MCF 10A (cell line): ENCODE results near the gene AVPI1. TPM values are rescaled to one million over a fixed set of nuclear protein-coding genes. Genes with fewer than 3 reads are reported as not detected.

Experiments used
- BruUV-seq: library from RNA; stranded (reverse); fragments of 400-500 nt; replicated peaks from 2 replicates; lab custom pipeline; 2021; lab: Mats Ljungman, UMichigan
- CTCF ChIA-PET: fragments of 300-600 bp; sonication (Branson Sonifier 250); formaldehyde crosslinking; extraction: SDS; loops from one replicate; lab custom pipeline; 2021; ENCODE audit warnings: antibody characterized with exemption, inconsistent platforms; lab: Yijun Ruan, JAX
- POLR2A ChIA-PET: fragments of 300-600, 350-650 bp; sonication (Branson Sonifier 250); formaldehyde crosslinking; extraction: SDS; loops from one replicate; lab custom pipeline; 2020; ENCODE audit warnings: antibody characterized with exemption, inconsistent platforms; lab: Yijun Ruan, JAX
- DNase-seq: peaks from one replicate; pipeline ENCODE4 v3.0.0-alpha.2; 2018; ENCODE audit not compliant: unreplicated experiment
- H3K27ac Mint-ChIP-seq: one replicate; pipeline ENCODE4 v1.8.0; 2022; ENCODE audit warnings: mild to moderate bottlenecking, low read depth, mixed read lengths; ENCODE audit not compliant: unreplicated experiment
- H3K27me3 Mint-ChIP-seq: one replicate; pipeline ENCODE4 v1.8.0; 2022; ENCODE audit warnings: mixed read lengths; ENCODE audit not compliant: insufficient read depth, unreplicated experiment
- H3K36me3 Mint-ChIP-seq: one replicate; pipeline ENCODE4 v1.8.0; 2022; ENCODE audit warnings: mild to moderate bottlenecking, moderate library complexity, mixed read lengths; ENCODE audit not compliant: insufficient read depth, unreplicated experiment
- H3K4me1 Mint-ChIP-seq: one replicate; pipeline ENCODE4 v1.8.0; 2022; ENCODE audit warnings: mixed read lengths; ENCODE audit not compliant: insufficient read depth, unreplicated experiment
- H3K4me3 Mint-ChIP-seq: one replicate; pipeline ENCODE4 v1.8.0; 2022; ENCODE audit warnings: mild to moderate bottlenecking, moderate library complexity, mixed read lengths; ENCODE audit not compliant: unreplicated experiment
- H3K9me3 Mint-ChIP-seq: one replicate; pipeline ENCODE4 v1.8.0; 2022; ENCODE audit warnings: mixed read lengths; ENCODE audit not compliant: unreplicated experiment
- CTCF ChIP-seq: fragments of 200-600 bp; IDR thresholded peaks from one replicate; pipeline ENCODE4 v1.8.0; 2022; ENCODE audit warnings: antibody characterized with exemption, mild to moderate bottlenecking; ENCODE audit not compliant: unreplicated experiment
- intact Hi-C: fragments of 100-400 bp; cut with micrococcal nuclease; formaldehyde crosslinking; loops from 2 replicates; pipeline ENCODE4 v1.14.1; 2022
- total RNA-seq: library from RNA; stranded (reverse); gene quantifications from 2 replicates; pipeline ENCODE4 v1.2.3, GENCODE V29; 2022

AVPI1 gene
- total RNA-seq, 1 experiment from 2014 or later = 305 TPM

- intact Hi-C loops = loop anchor here (5.0 kb wide), 1 partner anchor 47 kb away; the partner anchor contains the start of gene PI4K2A
- BruUV-seq = no TSS peak
- CTCF ChIA-PET = interaction anchor here (0.5 to 11.1 kb wide), 9 partner anchors 10 to 1741 kb away, joined by 3 to 113 read pairs (median 3); no protein-coding TSS in a partner anchor
- POLR2A ChIA-PET = interaction anchor here (0.7 to 24.4 kb wide), 13 partner anchors 9 to 192 kb away, joined by 3 to 915 read pairs (median 10); partner anchors contain the start of genes ANKRD2, MARVELD1, PI4K2A and ZFYVE27
- DNase-seq = peak; percentile 99
- no peaks in the 10 kb centered on the region for H3K9me3 Mint-ChIP-seq
- H3K36me3 Mint-ChIP-seq = peaks cover 24% of the 10 kb centered on the region
- peaks cover 17% of the 10 kb centered on the region for H3K4me1 Mint-ChIP-seq
- peak overlapping the region; percentile 14 for H3K4me3 Mint-ChIP-seq
- no peaks in the 10 kb centered on the region for H3K27me3 Mint-ChIP-seq
- H3K27ac Mint-ChIP-seq = peak overlapping the region; percentile 93
- TF ChIP-seq CTCF = no peak
Observed at GRCh38 chr10:97689559-97690020, 2.5 kb upstream of the AVPI1 start.

- H3K4me1 Mint-ChIP-seq = peaks cover 17% of the 10 kb centered on the region
- POLR2A ChIA-PET = interaction anchor here (0.6 to 24.4 kb wide), 28 partner anchors 10 to 1989 kb away, joined by 3 to 915 read pairs (median 6); partner anchors contain the start of genes ANKRD2, ENTPD7, FRAT2 and MARVELD1
Observed at GRCh38 chr10:97687785-97688781, 1.0 kb upstream of the AVPI1 start.

DNA sequence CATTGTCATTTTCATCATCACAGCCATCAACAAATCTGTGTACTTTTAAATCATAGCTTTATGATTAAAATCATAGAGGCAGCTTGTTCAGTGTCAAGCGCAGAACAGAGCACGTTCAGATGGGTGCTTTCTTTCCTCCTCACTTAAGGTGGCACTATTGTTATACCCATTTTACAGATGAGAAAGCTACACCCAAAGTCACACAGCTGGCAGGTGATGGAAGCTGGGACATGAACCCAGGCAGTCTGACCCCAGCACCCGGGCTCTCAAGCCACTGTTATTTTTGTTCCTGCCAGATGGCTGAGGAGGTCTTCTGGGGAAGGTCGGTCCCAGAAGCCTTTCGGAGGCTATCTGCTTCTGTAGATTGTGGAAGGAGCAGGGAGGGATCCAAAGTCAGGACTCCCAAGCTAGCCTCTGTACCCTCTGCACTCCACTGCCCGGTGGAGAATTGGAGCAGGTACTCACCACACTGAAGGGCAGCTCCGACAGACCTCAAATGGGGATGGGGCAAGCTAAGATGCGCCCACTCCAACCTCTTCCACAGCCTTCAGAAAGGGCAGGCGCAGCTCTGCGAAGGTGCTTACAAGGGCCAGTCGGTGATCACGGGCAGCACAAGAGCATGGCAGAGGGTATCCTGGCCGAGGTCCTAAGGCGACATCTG is 610 bp downstream of the AVPI1 start:
- no peak for DNase-seq
- intact Hi-C loops = loop anchor here (2.0 to 5.0 kb wide), 3 partner anchors 14 to 44 kb away; partner anchors contain the start of gene PI4K2A
- Mint-ChIP-seq H3K9me3 (no peaks in the 10 kb centered on the region), H3K36me3 (peaks cover 54% of the 10 kb centered on the region), H3K4me1 (peaks cover 26% of the 10 kb centered on the region), H3K27me3 (no peaks in the 10 kb centered on the region), H3K27ac (peak overlapping the region; percentile 93), H3K4me3 (peak overlapping the region; percentile 91)
- CTCF ChIA-PET = interaction anchor here (0.6 to 11.1 kb wide), 15 partner anchors 9 to 258 kb away, joined by 3 to 113 read pairs (median 11); partner anchors contain the start of genes MARVELD1 and ZFYVE27
- no TSS peak for BruUV-seq
- no peak for TF ChIP-seq CTCF
- POLR2A ChIA-PET = interaction anchor here (0.6 to 24.4 kb wide), 33 partner anchors 9 to 1934 kb away, joined by 3 to 915 read pairs (median 5); partner anchors contain the start of genes FRAT2, MARVELD1, PI4K2A and R3HCC1L

More at GRCh38 chr10:97687785-97688781, 1.0 kb upstream of the AVPI1 start:
- peak overlapping the region; percentile 93 for H3K27ac Mint-ChIP-seq
- CTCF ChIA-PET = interaction anchor here (0.7 to 11.1 kb wide), 11 partner anchors 11 to 574 kb away, joined by 3 to 113 read pairs (median 5); partner anchors contain the start of gene MARVELD1
- intact Hi-C loops = loop anchor here (2.0 to 5.0 kb wide), 3 partner anchors 13 to 46 kb away; partner anchors contain the start of gene PI4K2A
- no peak for TF ChIP-seq CTCF
- BruUV-seq = TSS peak; percentile 27
- H3K4me3 Mint-ChIP-seq = peak overlapping the region; percentile 91
- H3K36me3 Mint-ChIP-seq = peaks cover 39% of the 10 kb centered on the region
- no peaks in the 10 kb centered on the region for H3K9me3 Mint-ChIP-seq
- DNase-seq = peak; percentile 81
- H3K27me3 Mint-ChIP-seq = no peaks in the 10 kb centered on the region
